SU-DHL-6 (cell line): ENCODE results near the gene PAX5.

Experiments used
- H2AFZ ChIP-seq: fragments of 200-600 bp; sonication (generic); 2 replicates; pipeline ENCODE4 v1.6.1; 2014; ENCODE audit warnings: low read depth, mild to moderate bottlenecking, moderate library complexity, mixed read lengths, antibody characterized with exemption, low read length; ENCODE audit not compliant: severe bottlenecking
- H3F3A ChIP-seq: fragments of 200-600 bp; shearing (Covaris generic); 2 replicates; pipeline ENCODE4 v1.6.0; 2016; ENCODE audit warnings: antibody characterized with exemption, mild to moderate bottlenecking; ENCODE audit not compliant: insufficient read depth
- H3K27ac ChIP-seq: fragments of 200-600 bp; sonication (generic); 2 replicates; pipeline ENCODE4 v1.5.1; 2016; ENCODE audit warnings: low read depth, mild to moderate bottlenecking, low read length, moderate library complexity, mixed read lengths
- H3K27me3 ChIP-seq: fragments of 200-600 bp; sonication (generic), shearing (Covaris generic); 2 replicates; pipeline ENCODE4 v1.6.0; 2014; ENCODE audit warnings: mild to moderate bottlenecking, low read length
- H3K36me3 ChIP-seq: fragments of 200-600 bp; sonication (generic); 2 replicates; pipeline ENCODE4 v1.6.1; 2014; ENCODE audit warnings: mild to moderate bottlenecking, low read length, mixed read lengths
- H3K4me2 ChIP-seq: fragments of 300-600, 200-600 bp; shearing (Covaris generic), sonication (generic); 2 replicates; pipeline ENCODE4 v1.6.0; 2014; ENCODE audit warnings: low read length, low read depth, mild to moderate bottlenecking; ENCODE audit not compliant: poor library complexity, severe bottlenecking
- H3K4me3 ChIP-seq: fragments of 200-600 bp; sonication (generic); 2 replicates; pipeline ENCODE4 v1.5.1; 2014; ENCODE audit warnings: antibody characterized with exemption, low read length, mild to moderate bottlenecking, mixed read lengths; ENCODE audit not compliant: insufficient read depth, poor library complexity, severe bottlenecking
- H3K79me2 ChIP-seq: fragments of 200-600 bp; sonication (generic); 2 replicates; pipeline ENCODE4 v1.6.1; 2014; ENCODE audit warnings: mild to moderate bottlenecking, low read length, moderate library complexity; ENCODE audit not compliant: insufficient read depth
- H3K9ac ChIP-seq: fragments of 200-600 bp; sonication (generic); 2 replicates; pipeline ENCODE4 v1.7.0; 2014; ENCODE audit warnings: mild to moderate bottlenecking, low read length
- H3K9me2 ChIP-seq: fragments of 200-600 bp; sonication (generic); replicated peaks from 2 replicates; pipeline ENCODE4 v1.6.1; 2014; ENCODE audit warnings: low read length; ENCODE audit not compliant: insufficient read depth
- H3K9me3 ChIP-seq: fragments of 200-600 bp; sonication (generic); 2 replicates; pipeline ENCODE4 v1.6.1; 2014; ENCODE audit warnings: low read length, mixed read lengths; ENCODE audit not compliant: insufficient read depth
- H4K20me1 ChIP-seq: fragments of 200-600 bp; sonication (generic); 2 replicates; pipeline ENCODE4 v1.6.1; 2014; ENCODE audit warnings: low read depth, mild to moderate bottlenecking, antibody characterized with exemption, low read length, moderate library complexity, mixed read lengths
- EZH2phosphoT487 ChIP-seq: fragments of 200-600 bp; sonication (generic), shearing (Covaris generic); conservative IDR thresholded peaks from 2 replicates; pipeline ENCODE4 v1.6.1; 2018; ENCODE audit warnings: mild to moderate bottlenecking, antibody characterized with exemption, low read length, moderate library complexity, mixed read lengths
- TF ChIP-seq, protein P1 (sequence below): fragments of 200-600 bp; sonication (generic); IDR thresholded peaks from one replicate; pipeline ENCODE4 v1.5.1; 2017; ENCODE audit warnings: antibody characterized with exemption, mild to moderate bottlenecking, low read length, moderate library complexity; ENCODE audit not compliant: insufficient read depth, poor library complexity, severe bottlenecking

PAX5 gene

DNA sequence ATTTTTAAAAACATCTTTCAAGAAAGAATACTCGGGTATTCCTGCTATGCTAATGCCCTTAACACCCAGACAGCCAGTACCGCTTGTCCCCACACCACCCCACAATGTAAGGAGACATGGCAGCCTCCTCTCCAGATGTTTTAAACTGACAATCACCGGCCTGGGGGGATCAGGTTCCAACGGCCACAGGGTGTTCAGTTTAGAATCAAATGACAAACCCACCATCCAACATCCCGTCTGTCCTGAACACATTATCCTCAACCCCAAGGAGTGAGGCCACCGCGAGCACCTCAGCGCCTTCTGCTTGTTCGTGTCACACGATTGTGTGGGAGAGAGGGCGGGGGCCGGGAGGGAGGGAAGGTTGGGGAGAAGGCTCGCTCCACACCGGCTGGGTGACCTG lies 152.8 kb downstream of the PAX5 start:
- no peak overlapping the region for H2AFZ ChIP-seq
- no peak overlapping the region for H3K27ac ChIP-seq
- no peaks in the 10 kb centered on the region for H4K20me1 ChIP-seq
- H3K4me2 ChIP-seq = no peak overlapping the region
- H3K9me2 ChIP-seq = no peaks in the 10 kb centered on the region
- no peaks in the 10 kb centered on the region for H3K36me3 ChIP-seq
- no peak overlapping the region for H3K4me3 ChIP-seq
- no peak overlapping the region for H3K9ac ChIP-seq
- no peaks in the 10 kb centered on the region for H3K27me3 ChIP-seq
- H3K9me3 ChIP-seq = no peaks in the 10 kb centered on the region
- TF ChIP-seq, protein P1, sequence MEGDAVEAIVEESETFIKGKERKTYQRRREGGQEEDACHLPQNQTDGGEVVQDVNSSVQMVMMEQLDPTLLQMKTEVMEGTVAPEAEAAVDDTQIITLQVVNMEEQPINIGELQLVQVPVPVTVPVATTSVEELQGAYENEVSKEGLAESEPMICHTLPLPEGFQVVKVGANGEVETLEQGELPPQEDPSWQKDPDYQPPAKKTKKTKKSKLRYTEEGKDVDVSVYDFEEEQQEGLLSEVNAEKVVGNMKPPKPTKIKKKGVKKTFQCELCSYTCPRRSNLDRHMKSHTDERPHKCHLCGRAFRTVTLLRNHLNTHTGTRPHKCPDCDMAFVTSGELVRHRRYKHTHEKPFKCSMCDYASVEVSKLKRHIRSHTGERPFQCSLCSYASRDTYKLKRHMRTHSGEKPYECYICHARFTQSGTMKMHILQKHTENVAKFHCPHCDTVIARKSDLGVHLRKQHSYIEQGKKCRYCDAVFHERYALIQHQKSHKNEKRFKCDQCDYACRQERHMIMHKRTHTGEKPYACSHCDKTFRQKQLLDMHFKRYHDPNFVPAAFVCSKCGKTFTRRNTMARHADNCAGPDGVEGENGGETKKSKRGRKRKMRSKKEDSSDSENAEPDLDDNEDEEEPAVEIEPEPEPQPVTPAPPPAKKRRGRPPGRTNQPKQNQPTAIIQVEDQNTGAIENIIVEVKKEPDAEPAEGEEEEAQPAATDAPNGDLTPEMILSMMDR = no peak
- no peak for TF ChIP-seq EZH2phosphoT487
- H3F3A ChIP-seq = peaks cover 4% of the 10 kb centered on the region; the same call in 1 of the 2 replicates
- peaks cover 7% of the 10 kb centered on the region; the same call in 1 of the 2 replicates for H3K79me2 ChIP-seq

GRCh38 chr9:36880075-36880474 lies 154.0 kb downstream of the PAX5 start:
- no peak overlapping the region for H3K4me3 ChIP-seq
- no peaks in the 10 kb centered on the region for H4K20me1 ChIP-seq
- no peak overlapping the region for H3K9ac ChIP-seq

DNA sequence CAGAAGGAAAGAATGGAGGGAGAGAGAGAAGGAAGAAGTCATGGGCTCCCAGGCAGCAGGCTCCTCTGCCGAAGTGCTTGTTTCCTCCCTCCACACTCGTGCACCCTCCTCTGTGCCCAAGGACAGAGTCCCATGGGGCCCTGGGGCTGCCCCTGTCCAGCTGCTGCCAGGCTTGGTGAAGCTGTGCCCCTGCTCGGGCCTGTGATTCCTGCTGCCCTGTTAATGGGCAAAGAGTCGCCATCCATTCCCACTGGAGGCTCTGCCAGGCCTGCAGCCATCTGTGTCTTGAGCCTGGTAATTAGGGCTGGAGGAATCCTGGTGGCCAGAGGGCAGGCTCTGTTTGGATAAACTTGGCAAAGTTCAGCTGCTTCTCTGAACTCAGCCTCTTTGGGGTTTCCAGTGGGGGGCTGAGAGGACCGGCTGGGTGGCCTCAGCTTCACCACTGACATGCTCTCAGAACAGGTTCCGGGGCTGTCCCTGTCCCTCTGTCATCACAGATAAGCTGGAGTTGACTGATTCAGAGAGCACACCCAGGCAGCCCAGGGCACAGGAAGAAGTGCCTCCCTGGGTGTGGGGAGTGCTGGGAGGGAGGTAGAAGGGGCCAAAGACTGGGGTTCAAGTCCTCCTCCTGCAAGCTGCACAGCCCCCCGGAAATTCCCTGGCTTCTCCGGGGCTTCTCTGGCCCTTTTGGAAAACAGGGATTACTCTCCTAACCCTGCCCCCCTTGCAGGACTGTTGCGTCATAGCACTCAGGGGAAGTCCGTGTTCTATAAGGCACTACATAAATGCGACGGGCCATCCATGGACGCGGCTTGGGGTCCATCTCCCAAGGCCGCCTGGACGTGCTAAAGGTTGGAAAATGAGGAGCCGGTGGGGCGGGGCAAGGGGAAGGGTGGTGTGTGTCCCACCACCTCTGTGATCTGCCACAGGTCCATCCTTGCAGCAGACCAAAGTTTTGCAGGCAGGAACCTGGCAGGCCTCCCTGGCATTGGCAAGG lies 154.8 kb downstream of the PAX5 start:
- TF ChIP-seq, protein P1 = no peak
- Histone ChIP-seq H3K27ac (no peak overlapping the region), H3K27me3 (no peaks in the 10 kb centered on the region), H3K9ac (no peak overlapping the region), H3K4me2 (no peak overlapping the region), H3F3A (peaks cover 4% of the 10 kb centered on the region; the same call in 1 of the 2 replicates), H3K36me3 (no peaks in the 10 kb centered on the region), H3K79me2 (no peaks in the 10 kb centered on the region), H2AFZ (no peak overlapping the region), H3K9me2 (no peaks in the 10 kb centered on the region), H3K4me3 (no peak overlapping the region), H4K20me1 (no peaks in the 10 kb centered on the region), H3K9me3 (no peaks in the 10 kb centered on the region)

More at GRCh38 chr9:36880075-36880474, 154.0 kb downstream of the PAX5 start:
- Histone ChIP-seq H3K27ac (no peak overlapping the region), H3K36me3 (no peaks in the 10 kb centered on the region), H3K27me3 (no peaks in the 10 kb centered on the region), H3K79me2 (peaks cover 7% of the 10 kb centered on the region; the same call in 1 of the 2 replicates), H3F3A (peaks cover 4% of the 10 kb centered on the region; the same call in 1 of the 2 replicates), H3K9me2 (no peaks in the 10 kb centered on the region), H3K4me2 (no peak overlapping the region), H2AFZ (no peak overlapping the region), H3K9me3 (no peaks in the 10 kb centered on the region)
- no peak for TF ChIP-seq EZH2phosphoT487
- TF ChIP-seq, protein P1 = no peak
